ENCODE data around the gene ZNF746.
A peak's percentile ranks its signal among the peaks of the same experiment; 100 is the strongest.
"Not testable (repeated sequence)": the region's sequence is repeated elsewhere in the genome, so short reads cannot be mapped to it uniquely, and the experiment has no call there.

The ZNF746 gene

GRCh38 chr7:149457766-149458165 lies 39.8 kb downstream of the ZNF746 start:
- DNase-seq, result no peak

- no peak for DNase-seq
Measured at GRCh38 chr7:149456506-149457421, 40.8 kb downstream of the ZNF746 start.

- no peak for DNase-seq
Measured at GRCh38 chr7:149455175-149455950, 42.2 kb downstream of the ZNF746 start.

- no peak for DNase-seq
Measured at GRCh38 chr7:149454750-149455149, 42.9 kb downstream of the ZNF746 start.

- DNase-seq, result no peak
Measured at GRCh38 chr7:149454006-149454405, 43.6 kb downstream of the ZNF746 start.

- DNase-seq, result no peak
Measured at GRCh38 chr7:149450821-149451220, 46.8 kb downstream of the ZNF746 start.

GRCh38 chr7:149449897-149450296 lies 47.7 kb downstream of the ZNF746 start:
- no peak for DNase-seq

GRCh38 chr7:149448961-149449360 lies 48.6 kb downstream of the ZNF746 start:
- no peak for DNase-seq

- DNase-seq, result not testable (repeated sequence)
Measured at GRCh38 chr7:149446026-149446425, 51.6 kb downstream of the ZNF746 start.

GRCh38 chr7:149444287-149444686 lies 53.3 kb downstream of the ZNF746 start:
- no peak for DNase-seq

- no peak for DNase-seq
Measured at GRCh38 chr7:149443523-149443922, 54.1 kb downstream of the ZNF746 start.

GRCh38 chr7:149442924-149443323 lies 54.7 kb downstream of the ZNF746 start:
- no peak for DNase-seq

GRCh38 chr7:149440222-149440621 lies 57.4 kb downstream of the ZNF746 start:
- no peak for DNase-seq

- no peak for DNase-seq
Measured at GRCh38 chr7:149436358-149436757, 61.3 kb downstream of the ZNF746 start.

GRCh38 chr7:149433124-149433523 lies 64.5 kb downstream of the ZNF746 start:
- no peak for DNase-seq

GRCh38 chr7:149432121-149432691 lies 65.4 kb downstream of the ZNF746 start:
- no peak for DNase-seq

- no peak for DNase-seq
Measured at GRCh38 chr7:149431486-149432120, 66.0 kb downstream of the ZNF746 start.

GRCh38 chr7:149430192-149430591 lies 67.4 kb downstream of the ZNF746 start:
- DNase-seq, result no peak

- no peak for DNase-seq
Measured at GRCh38 chr7:149427893-149428292, 69.7 kb downstream of the ZNF746 start.

- no peak for DNase-seq
Measured at GRCh38 chr7:149427096-149427680, 70.4 kb downstream of the ZNF746 start.

- DNase-seq, result no peak
Measured at GRCh38 chr7:149423449-149424110, 74.0 kb downstream of the ZNF746 start.

GRCh38 chr7:149422914-149423301 lies 74.7 kb downstream of the ZNF746 start:
- DNase-seq, result peak; percentile 25 to 51
